ENCODE measurements around the gene MBTPS2.

GRCh38 chrX:21870494-21870893 lies 31.1 kb downstream of the MBTPS2 start:
- TF ChIP-seq CTCF (tag by site-specific recombination; IDR thresholded peaks at IDR 0.05): no peak
- no peak for TF ChIP-seq ZNF112 (tag by site-specific recombination; IDR thresholded peaks at IDR 0.05)
- TF ChIP-seq ZNF704 (tag by site-specific recombination; IDR thresholded peaks at IDR 0.05): no peak
- no peak for TF ChIP-seq ZNF274 (IDR thresholded peaks at IDR 0.05; ENCODE audit: low read length)
- TF ChIP-seq ZNF274 (tag by site-specific recombination; IDR thresholded peaks at IDR 0.05; ENCODE audit: borderline replicate concordance): no peak
- no peak for TF ChIP-seq ZNF394 (tag by site-specific recombination; IDR thresholded peaks at IDR 0.05; ENCODE audit: borderline replicate concordance)
- TF ChIP-seq KLF9 (tag by site-specific recombination; IDR thresholded peaks at IDR 0.05; ENCODE audit: low read depth): no peak
